C4-2B (cell line): ENCODE measurements around the gene FAM180B.

Experiments used
- ZFX ChIP-seq: fragments of 450-650 bp; IDR thresholded peaks from 2 replicates; pipeline ENCODE4 v1.6.1; 2017
- TF ChIP-seq, protein P1 (sequence below): fragments of 450-650 bp; conservative IDR thresholded peaks from 2 replicates; pipeline ENCODE4 v1.5.1; 2017; ENCODE audit warnings: mild to moderate bottlenecking

DNA sequence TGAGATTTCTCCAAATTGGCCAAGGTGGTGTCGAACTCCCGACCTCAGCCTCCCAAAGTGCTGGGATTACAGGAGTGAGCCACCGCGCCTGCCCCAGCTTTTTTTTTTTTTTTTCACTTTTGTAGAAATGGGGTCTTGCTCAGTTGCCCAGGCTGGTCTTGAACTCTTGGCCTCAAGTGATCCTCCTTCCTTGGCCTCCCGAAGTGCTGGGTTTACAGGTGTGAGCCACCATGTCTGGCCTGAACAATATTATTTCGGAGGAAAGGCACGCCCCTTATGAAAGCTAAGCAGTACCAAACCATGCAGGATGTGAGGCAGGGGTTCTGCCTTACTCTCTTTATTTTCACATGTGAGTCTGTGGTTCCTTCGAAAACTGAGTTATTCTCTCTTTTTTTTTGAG is 39.8 kb downstream of the FAM180B start:
- TF ChIP-seq, protein P1, sequence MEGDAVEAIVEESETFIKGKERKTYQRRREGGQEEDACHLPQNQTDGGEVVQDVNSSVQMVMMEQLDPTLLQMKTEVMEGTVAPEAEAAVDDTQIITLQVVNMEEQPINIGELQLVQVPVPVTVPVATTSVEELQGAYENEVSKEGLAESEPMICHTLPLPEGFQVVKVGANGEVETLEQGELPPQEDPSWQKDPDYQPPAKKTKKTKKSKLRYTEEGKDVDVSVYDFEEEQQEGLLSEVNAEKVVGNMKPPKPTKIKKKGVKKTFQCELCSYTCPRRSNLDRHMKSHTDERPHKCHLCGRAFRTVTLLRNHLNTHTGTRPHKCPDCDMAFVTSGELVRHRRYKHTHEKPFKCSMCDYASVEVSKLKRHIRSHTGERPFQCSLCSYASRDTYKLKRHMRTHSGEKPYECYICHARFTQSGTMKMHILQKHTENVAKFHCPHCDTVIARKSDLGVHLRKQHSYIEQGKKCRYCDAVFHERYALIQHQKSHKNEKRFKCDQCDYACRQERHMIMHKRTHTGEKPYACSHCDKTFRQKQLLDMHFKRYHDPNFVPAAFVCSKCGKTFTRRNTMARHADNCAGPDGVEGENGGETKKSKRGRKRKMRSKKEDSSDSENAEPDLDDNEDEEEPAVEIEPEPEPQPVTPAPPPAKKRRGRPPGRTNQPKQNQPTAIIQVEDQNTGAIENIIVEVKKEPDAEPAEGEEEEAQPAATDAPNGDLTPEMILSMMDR, result no peak
- no peak for TF ChIP-seq ZFX
